Eye (tissue), 1 donor: ENCODE results near the gene CSMD2.

Source experiments
- DNase-seq: peaks from one replicate; pipeline ENCODE4 v3.0.0-alpha.2; 2015

The CSMD2 gene

DNA sequence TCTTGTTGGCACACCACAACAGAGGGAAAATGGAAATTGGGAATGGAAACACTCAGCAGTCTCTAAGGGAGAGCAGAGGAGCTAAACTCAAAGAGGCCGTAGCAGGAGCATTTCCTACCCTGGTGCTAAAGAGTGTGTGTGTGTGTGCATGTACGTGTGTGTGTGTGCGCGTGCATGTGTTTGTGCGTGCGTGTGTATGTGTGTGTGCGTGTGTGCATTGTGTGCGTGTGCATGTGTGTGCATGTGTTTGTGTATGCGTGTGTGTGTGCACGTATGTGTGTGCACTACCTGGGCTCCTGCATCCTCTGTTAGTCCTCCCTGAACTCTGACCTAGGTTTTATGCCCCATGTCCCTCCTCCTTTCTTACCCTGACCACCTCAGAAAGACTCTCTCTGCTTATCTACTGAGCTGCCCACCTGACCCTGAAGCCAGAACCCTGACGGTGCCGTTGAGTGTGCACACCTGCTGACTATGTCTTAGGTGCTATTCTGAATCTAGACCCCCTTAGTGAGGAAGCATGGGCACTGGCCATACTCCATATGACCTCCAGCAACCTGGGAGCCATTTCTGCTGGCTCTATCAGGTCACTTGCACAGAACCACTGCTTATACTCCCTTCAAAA lies 458.3 kb downstream of the CSMD2 start:
- no peak for DNase-seq

DNA sequence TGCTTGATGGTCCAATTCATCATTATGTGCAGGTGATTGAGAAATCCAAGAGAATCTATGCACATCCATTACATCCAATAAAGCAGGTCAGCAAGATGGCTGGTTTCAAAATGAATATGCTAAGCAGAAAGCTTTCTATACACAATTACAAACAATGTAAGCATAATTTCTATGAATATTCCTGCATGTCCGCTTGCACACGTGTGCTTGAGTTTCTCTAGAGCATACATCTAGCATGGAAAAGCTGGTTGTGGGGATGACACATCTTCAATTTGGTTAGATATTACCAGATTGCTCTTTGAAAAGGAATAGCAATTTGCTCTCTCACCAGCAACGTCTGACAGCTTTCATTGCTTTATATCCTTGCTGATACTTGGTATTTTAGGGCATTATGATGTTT lies 461.6 kb downstream of the CSMD2 start:
- no peak for DNase-seq

DNA sequence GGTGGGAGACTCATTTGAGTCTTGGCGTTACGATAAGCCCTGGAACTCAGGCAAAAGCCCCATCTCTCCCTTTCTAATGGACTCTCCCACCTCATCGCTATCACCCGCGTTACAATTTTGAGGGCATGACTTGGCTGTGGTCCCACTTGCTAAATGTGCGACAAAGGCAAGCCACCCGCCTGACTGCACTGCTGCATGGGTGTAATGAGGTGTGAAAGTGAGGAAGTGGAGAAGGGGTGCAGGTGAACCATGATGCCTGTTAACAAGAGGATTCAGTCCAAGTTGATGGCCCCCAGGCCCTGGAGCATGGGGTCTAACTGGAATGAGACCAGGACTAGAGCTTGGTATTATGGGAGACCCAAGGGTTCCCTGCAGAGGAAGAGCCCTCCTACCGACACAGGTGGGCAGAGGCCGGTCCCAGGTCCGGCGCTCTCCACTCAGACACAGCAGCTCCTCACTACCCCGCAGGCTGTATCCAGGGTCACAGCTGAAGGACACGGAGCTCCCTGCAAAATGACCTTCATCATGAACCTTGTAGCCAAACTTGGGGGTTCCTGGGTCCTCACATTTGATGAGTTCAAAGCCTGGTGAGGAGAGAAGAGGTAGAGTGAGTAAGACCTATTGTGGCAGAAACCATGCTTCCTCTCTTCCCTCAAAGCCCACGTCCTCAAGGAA lies 466.5 kb downstream of the CSMD2 start:
- peak; percentile 33 for DNase-seq

DNA sequence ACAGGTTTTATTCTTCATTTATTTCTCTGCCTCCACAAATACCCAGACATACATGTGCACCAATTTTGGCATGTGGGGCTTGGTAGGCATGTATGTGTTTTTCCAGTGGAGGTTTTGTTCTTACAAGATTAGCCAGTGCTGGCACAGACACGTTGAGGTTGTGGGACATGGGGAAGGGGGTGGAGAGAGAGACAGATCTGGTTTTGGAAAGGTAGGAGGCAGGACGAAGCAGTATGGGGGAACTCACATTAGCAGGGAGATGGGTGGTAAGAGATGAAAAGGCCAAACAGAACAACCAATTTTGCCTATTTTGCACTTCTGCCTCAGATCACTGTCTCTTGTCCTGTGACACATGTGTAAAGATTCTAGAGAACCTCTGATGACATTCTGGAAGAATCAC lies 467.2 kb downstream of the CSMD2 start:
- DNase-seq = no peak

DNA sequence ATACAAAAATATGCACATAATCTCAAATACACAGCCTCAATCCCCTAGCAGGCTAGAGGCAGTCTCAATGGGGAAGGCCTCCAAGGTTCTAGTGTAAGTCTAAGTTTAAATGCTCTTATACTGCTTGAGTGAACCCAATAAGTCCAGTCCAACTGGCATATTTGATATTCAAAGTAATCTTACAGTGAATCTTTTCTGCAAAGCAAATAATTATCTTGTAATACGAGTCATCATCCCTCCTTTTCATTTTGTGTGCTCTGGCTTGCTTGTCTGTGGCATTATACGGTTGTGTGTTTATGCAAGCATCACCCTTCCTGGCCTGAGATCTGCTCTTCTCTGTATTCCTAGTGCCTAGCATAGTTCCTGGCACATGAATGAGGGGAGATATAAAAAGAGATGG lies 468.1 kb downstream of the CSMD2 start:
- no peak for DNase-seq

DNA sequence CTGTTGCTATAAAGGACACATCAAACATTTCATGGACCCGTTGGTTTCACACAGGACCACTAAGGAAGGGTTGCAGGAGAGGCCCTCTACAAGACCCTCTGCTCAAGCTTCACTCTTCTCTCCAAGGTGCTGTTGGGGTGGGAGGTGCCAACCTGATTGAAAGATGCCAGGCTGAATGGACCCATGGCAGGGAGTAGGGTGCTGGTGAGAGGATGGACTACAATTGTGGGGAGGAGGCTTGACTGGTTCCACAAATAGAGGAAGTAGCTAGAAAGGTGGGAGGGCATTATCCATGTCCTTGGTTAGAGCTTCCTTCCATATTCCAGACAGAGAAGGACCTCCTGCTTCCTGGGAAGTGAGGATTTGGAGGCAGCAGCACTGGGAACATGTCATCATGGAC lies 468.7 kb downstream of the CSMD2 start:
- no peak for DNase-seq

DNA sequence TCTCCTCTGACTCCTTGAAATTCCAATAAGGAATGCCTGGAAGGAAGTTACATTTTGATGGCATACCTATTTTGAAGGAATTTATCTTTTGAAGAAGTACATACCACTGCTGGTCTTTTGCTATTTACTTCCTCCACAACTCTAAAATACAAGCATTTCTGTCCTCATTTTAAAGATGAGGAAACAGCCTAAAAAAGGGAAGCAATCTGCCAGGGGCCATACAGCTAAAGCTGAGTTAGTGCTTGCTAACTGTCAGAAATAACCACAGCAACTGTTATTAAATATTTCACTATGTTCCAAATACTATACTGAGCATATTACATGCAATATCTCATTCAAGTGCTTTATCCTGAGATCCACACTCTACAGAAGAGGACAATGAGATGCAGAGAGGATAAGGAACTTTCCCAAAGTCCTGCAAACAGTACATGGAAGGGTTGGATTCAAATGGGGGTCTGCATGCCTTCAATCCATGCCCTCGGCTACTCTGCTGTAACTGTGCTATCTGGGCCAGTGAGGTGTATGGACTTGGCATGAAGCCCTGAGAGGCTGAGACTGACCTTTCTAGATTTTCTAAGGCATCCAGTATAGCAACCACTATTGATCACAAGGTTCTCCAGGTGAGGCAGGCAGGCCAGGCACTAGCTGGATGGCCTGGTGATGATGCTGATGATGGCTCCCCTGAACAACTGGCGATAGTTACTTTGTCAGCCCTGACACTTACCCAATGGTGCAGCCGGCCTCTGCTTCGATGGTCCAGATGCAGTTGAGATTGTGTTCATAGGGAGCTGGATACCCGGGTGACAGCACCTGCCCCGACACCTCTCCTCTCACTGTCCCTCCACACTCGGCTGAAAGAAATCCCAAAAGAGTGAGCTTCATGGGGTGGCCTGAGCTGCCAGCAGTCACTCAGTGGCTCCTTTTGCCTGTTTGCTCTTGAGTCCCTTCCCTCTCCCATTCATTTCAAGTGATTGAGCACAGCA lies 472.5 kb downstream of the CSMD2 start:
- DNase-seq = no peak

DNA sequence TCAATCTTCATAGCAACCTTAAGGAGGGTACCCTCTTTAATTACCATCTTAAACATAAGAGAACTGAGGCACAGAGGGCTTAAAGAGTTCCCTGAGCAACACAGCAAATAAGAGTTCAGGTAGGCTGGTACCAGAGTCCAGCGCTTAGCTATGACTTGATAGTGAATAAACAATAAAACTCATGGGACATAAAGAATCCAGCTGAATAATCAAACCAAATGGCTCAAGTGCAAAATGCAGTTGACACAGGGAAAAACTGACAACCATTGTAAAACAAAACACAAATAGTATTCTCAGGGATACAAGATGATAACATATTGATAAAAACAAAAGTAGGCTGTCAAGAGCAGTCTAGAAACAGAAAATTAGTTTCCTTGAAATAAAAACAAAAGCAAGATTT lies 478.0 kb downstream of the CSMD2 start:
- no peak for DNase-seq

DNA sequence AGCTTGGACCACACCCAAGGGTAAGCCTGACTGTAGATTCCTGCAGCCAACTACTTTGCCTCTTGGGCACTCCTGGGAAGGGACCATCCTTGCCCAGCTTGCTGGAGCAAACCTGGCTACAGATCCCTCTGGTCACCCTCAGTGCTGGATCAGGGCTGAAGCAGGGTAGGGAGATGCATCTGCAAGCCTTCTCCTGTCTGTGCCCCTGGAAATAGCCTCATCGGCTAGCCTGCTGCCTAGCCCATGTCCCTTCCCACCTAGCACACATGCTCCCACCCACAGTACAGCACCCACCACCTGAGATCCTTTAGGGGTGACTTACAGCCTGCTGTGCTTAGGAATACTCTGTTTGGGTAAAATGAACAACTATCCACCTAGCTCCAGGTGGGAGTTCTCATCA lies 478.5 kb downstream of the CSMD2 start:
- DNase-seq = no peak

DNA sequence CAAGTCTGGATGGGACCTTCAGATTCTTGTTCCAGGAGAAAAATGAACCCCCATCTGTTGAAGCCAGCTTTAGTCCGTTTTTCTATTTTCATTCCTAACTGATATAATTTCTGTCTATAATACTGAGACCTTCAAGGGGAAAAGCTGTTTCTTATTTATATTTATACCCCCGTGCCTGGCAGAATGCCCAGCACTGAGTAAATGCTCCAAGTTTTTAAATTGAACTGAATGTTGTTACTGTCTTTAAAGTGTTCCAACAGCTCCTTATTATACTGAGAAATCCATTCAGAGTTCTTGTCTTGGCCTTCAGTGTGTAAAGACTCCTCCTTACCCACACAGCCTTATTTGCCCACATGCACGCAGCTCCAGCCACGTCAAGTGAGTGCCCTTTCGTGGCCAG lies 479.8 kb downstream of the CSMD2 start:
- peak; percentile 55 for DNase-seq

DNA sequence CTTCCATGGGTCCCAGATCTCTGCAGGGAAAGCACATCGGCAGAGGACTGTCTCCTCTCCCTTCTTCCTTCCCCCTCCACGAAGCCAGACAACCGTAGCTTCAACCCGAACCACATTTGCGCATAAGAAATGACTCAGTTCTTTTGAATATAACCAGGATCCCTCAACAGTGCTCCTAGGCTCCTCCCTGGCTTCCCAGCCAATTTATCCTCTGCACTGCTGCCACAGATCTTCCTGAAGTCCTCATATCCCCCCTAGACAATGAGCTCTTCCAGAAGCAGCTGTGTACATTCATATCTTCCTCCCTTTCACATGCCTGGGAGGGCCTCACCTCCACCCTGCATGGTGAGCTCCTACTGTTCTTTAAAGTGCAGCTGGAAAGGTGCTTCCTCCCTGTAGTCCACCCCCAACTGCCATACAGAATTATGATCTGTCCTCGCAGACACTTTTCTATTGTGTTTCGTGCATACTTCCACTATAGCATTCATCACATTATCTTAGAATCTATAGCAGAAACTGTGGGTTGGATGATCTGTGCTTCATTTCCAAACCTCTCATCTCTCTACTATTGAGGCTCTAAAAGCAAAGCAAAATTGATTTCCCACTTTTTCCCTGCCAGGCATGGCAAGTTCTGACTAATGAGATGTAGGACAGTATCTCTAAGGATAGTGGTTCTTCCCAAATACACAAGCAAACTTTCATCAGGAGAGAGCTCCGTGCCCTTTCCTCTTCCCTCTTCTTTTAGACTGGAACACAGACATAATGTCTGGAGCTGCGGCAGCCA lies 480.4 kb downstream of the CSMD2 start:
- DNase-seq = no peak

DNA sequence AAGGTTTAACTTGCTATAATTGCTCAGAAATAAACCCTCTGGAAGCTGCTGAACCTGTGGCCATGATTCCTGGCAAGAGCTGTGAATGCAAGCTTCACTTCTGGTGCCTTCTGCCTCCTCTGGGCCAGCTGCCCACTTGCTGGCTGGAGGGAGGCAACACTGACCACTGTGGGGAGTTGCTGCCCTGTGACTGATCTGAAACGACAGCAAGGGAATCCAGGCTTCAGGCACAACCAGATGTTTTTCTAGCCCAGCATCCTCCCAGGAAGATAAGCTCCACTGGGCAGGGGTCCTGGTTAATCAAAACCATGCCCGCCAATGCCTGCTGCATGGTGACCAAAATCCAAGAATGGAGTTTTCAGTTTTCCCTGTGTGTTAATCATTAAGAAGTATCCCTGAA lies 481.1 kb downstream of the CSMD2 start:
- peak; percentile 52 for DNase-seq

DNA sequence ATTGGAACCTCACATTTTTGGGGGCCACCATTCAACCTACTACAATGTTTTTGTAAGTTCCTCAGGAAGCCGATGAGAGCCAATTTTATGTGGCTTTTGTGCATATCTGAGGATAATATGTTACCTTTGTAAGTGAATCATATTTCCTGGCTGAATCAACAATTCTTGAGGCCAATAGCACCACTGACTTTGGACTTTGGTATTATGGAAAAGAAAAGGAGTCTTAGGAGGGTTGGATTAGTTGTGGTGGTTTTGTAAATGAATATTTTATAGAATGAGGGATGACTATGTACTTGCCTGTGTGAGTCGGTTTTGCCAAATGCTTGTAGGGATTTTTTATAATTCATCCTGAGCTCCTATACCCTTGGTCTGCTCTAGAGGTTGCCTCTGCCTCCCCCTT lies 482.7 kb downstream of the CSMD2 start:
- DNase-seq = no peak

DNA sequence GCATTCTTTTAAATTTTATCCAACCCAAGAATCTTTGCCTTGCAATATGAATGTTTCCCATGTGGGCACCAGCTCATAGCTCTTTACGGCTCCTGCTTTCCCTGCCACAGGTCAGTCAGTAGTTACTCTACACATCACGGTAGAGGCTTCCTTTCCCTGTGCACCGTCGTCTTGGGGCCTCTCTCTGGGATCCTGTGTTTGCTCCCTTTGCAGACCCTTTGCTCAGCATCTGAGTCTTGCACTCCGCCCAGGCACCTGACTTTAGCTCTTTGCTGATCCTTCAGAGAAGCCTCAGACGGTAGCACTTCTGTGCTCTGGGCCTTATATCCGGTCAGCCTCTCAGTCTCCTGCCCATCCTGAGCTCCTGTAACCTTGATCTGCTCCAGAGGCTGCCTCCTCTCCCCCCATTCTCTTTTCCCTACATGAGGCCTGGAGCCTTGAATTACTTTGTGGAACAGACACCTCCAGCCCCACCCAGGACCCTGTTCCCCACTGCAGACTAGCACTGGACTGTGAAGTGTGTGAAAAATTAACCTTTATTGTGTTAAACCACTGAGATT lies 484.7 kb downstream of the CSMD2 start:
- no peak for DNase-seq

DNA sequence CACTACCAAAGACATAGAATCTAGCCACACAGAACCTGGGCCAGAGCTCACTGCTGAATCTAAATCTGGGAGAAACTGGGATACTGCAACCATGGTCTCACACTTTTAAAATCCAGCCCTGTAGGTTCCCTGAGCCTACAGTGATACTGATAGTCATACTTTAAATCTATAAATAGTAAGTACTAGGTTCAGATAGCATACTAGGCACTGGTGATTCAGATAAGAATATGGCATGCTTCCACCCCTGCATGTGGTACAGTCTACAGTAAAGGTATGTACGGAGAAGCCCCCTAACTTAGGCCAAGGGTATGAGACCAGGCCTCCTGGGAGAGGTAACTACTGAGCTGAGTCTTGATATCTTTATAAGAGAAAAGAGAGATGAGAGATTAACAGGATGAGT lies 494.5 kb downstream of the CSMD2 start:
- DNase-seq = no peak

DNA sequence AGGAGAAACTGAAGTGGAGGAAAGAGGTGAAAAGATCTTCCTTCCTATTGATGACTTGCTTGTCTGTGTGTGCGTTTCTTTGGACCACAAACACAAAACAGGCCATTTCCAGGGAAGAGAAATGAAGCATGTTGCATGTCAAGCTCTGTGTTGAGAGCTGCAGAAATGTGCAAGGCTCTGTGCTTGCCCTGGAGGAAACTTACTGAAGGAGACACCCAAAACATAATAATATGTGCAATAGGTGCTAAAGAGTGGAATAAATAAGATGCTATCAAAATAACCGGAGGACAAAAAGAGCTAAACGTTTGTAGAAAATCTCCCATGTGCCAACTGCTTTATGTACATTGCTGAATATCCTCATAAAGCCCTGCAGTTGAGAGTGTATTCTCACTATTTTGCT lies 496.3 kb downstream of the CSMD2 start:
- no peak for DNase-seq

DNA sequence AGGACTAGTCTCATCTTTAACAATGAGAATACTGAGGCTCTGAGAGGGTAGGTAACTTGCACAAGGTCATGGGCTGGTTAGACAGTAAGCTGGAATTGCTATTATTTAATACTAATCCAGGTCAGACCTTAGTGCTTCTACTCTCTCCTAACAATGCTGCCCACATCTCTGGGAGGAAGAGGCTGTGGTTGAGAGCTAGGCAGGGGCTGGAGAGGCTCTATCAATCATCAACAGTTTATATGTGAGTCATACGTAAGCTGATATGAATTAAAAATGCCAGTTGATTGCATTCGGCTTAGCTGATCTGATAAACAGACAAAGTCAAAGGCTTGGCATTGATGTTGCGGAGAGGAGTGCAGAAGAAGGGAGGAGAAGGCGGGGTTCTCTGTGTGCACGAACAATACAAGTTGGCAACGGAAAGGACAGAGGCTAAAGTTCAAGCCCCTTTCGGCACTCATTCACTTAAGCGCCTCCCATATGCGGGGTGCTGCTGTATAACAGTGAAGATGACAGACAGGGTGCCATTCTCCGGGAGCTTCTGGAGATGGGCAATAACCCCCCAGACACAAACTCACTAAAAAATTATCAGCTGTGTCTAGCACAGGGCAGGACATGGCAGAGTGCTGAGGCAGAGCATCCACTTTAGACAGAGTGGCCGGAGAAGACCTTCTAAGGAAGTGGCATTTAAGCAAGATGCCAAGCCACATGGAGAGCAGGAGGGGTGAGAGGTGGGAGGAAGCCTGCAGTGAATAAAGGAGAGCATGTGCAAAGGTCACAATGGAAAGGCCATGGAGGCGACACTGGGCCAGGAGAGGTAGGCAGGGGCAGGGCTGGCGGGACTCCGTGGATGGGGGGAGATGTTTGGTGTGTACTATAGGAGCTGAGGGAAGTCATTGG lies 497.4 kb downstream of the CSMD2 start:
- DNase-seq = no peak

DNA sequence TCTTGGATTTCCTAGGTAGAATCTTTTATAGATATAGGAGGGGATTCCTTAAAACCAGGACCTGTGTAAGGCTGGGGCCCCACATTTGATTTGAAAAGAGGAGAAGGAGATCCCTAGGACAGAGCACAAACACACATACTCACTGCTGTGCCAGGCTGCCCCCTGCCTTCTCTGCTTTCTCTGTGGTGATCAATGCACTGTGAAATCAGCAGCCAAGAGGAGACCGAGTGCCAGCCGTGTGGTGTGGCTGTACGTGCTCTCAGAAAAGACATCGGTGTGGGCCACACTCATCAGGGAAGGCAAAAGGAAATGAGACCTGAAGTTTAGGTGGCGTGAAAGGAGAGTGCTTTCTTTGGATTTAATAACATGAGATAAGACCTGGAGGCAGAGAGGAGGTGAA lies 498.4 kb downstream of the CSMD2 start:
- no peak for DNase-seq

DNA sequence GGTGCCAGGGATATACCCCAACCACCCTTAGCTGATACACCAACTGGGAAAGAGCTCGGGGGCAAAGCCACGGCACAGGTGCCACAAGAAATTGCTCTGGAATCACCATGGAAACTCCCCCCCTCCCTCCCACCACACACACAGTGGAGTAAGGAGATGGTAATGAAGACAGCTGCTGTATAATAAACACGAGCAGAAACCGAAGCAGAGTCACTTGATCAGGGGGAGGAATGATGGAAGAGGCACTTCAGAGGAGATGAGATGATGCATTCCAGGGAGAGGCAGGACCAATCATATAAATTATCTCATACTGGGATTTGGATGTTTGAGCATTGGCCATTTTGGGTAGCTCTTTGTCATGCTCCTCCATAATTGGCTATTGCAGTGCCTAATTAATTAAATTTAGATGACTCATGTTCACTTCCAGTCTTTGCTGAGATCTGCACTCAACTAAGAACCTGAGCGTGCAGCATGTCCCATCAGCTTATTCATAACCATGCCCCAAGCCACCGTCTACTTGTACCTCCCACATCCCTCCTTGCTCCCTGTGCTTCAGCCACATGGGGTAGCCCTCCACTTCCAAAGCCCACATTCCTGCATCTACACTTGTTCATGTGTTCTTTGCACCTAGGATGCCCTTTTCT lies 503.1 kb downstream of the CSMD2 start:
- DNase-seq = peak; percentile 48

DNA sequence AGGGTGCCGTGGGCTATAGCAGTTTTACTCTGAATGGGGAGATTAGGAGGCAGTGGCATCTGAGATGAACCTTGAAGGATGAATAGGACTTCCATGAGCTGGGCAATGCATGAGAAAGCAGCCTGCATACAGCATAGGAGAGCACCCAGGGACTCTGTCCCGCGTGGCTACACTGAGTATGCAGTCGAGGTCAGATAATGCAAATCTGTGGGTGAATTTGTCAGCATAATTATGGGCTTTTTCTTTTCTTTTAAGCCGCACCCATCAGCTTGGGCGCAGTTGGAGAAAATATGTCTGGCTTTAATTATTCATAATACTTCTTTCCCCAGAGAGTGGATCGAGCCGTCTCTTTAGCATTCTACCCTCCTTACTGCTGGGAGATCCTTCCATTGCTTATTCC lies 504.1 kb downstream of the CSMD2 start:
- DNase-seq = no peak

DNA sequence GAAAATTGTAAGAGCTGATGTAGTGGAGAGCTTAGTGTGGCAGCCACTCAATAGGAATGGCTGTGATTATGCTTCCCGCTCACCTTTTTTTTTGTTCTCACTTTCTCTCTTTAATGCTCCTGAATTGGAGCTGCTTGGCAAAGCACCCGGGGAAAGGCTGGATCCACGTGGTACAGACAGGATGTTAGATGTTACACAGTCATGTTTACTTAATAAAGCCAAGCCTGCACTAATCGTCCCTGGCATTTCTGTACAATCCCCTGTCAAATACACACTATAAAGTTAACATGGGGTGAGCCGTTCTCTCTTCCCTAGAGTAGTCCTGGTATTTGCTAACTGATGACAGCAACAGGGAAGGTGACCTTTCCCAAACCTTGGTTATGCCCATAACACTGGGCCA lies 504.8 kb downstream of the CSMD2 start:
- no peak for DNase-seq
